ENCODE data around the gene CACNA1A.
A peak's percentile ranks its signal among the peaks of the same experiment; 100 is the strongest.

The CACNA1A gene

GRCh38 chr19:13301627-13302334, 204.5 kb downstream of the CACNA1A start:
- DNase-seq, result no peak

GRCh38 chr19:13300421-13301030, 205.8 kb downstream of the CACNA1A start:
- no peak for DNase-seq

GRCh38 chr19:13299838-13300237, 206.4 kb downstream of the CACNA1A start:
- no peak for DNase-seq

DNA sequence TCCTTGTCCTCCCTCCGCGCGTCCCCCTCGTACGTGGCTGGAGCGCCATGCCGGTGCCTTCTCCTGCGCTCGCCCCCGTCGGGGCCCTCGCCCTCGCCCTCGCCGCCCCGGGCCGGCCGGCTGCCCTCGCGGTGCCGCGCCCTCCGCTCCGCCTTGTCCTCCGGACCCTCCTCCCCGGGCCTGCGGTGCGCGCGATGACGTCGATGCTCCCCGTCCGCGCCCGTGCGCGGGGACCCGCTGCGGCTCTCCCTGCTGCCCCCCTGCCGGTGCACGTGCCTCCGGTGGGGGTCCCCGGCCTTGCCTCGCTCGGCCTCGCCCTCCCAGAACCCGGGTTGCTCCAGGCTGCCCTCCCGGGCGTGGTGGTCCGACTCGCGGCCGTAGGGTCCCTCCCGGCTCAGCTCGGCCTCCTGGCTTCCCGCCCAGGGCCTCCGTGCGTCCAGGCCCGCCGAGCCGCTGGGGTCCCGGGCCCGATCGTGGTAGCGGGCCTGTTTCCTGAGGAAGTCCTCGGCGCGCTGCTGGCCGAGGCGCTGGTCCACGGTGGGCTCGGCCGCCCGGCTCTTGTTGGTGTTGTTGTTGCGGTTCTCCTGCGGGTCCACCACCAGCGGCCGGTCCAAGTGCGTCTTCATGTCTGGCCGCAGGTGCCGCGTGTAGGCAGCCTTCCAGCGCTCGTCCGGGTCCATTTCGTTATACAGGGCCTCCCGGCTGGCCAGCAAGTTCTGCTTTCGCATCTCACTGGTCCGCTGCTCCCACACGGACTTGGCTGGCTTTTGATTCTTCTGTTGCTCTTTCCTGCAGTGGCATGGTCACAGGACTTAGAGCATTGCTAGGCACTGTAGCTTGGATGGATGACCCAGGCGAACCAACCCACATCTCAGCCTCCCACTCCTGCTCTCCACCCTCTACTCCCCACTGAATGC, 207.5 kb downstream of the CACNA1A start:
- DNase-seq, result no peak

DNA sequence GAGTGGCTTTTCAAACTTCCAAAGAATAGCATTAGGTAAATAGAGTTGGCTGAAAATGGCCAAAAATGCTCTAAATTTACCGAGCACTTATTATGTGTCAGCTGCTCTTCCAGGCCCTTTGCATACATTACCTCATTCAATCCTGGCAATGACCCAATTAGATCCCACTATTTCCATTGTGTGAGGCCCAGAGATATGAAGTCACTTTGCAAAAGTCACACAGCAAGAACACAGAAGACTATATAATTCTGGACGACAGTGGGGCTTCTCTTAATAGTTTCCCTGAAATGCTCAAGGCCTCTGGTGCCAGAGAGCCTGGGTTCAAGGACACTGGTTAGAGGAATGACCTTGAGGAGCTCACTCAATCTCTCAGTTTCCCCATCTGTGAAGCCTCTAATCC, 209.3 kb downstream of the CACNA1A start:
- no peak for DNase-seq

GRCh38 chr19:13294812-13295567, 211.3 kb downstream of the CACNA1A start:
- DNase-seq, result no peak

GRCh38 chr19:13291913-13292312, 214.4 kb downstream of the CACNA1A start:
- no peak for DNase-seq

- no peak for DNase-seq
Measured at GRCh38 chr19:13290741-13291140, 215.5 kb downstream of the CACNA1A start.

DNA sequence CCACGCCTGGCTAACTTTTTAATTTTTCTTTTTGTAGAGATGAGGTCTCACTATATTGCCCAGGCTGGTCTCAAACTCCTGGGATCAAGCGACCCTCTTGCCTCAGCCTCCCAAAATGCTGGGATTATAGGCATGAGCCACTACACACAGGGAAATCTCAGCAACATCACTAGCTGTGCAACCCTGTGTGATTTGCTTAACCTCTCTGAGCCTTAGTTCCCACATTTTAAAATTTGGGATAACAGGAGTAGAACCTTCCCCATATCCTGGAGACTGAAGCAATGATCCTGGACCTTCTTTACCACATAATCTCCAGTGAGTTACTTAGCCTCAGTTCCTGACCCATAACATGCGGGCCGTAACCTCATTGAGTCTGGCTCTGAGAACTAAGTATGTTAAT, 217.0 kb downstream of the CACNA1A start:
- DNase-seq, result no peak

GRCh38 chr19:13286195-13286985, 219.9 kb downstream of the CACNA1A start:
- DNase-seq, result no peak

DNA sequence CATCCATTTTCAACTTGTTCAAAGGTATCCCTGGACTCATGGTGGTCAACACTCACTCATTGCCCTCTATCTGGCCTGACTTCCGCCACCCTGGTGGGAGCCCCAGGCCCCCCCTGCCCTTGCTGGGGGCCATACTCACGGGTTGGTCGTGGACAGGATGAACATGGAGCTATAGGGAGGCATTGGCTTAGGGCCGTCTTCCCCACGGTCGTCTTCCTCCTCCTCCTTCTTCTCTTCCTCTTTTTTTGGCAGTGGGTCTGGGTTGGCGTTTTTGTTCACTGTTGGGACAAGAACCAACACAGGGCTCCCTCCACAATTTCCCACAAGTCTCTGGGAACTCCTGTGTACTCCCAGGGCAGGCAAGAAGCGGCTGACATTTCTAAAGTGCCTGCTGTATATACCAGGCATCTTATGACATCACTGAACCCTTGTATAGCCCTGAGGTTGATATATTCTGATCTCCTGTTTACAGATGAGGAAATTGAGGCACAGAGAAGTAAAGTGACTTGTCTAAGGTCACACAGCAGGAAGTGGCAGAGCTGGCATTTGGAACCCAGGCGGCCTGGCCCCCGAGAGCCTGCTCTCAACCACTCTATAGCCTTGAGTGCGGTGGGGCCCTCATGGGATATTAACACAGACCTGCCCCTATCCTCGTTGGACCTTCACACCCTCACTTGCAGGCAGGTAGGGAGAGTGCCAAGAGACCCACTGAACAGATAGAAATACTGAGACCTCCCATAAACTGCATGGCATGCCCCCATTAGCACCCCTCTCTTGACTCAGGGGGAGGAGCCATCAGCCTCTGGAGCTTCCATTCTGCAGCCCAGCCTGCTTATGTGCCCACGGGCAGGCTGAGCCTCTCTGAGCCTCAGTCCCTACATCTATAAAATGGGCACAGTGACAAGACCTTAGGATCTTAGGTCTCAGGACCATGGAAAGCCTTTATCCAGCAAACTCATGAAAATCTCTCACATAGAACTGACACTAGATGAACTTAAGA, 221.1 kb downstream of the CACNA1A start:
- no peak for DNase-seq

- DNase-seq, result no peak
Measured at GRCh38 chr19:13283871-13284270, 222.4 kb downstream of the CACNA1A start.

DNA sequence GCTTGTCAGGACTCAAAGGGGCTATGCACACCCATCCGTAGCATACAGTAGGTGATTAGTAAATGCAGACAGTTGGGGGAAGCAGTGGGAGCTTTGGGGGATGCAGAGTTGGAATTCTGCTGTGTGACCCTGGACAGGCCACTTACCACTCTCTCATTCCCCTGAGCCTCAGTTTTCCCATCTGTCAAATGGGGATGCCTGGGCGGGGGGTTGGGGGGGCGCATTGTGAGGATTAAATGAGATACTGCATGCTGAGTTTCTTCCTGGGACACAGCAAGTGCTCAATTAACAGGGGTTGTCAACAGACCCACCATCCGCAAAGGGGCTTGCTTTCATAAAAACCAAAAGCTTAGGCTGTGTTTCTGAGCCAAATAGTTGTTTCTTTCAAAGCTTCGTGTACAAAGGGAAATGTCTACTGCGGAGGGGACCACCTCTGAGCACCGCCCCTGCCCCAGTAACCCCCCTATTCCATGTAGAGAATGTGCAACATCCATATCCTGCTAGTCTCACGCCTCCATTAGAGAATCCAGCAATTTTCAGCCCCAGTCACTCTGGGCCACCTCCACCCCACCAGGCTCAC, 223.7 kb downstream of the CACNA1A start:
- DNase-seq, result no peak

GRCh38 chr19:13281567-13282291, 224.6 kb downstream of the CACNA1A start:
- DNase-seq, result no peak

DNA sequence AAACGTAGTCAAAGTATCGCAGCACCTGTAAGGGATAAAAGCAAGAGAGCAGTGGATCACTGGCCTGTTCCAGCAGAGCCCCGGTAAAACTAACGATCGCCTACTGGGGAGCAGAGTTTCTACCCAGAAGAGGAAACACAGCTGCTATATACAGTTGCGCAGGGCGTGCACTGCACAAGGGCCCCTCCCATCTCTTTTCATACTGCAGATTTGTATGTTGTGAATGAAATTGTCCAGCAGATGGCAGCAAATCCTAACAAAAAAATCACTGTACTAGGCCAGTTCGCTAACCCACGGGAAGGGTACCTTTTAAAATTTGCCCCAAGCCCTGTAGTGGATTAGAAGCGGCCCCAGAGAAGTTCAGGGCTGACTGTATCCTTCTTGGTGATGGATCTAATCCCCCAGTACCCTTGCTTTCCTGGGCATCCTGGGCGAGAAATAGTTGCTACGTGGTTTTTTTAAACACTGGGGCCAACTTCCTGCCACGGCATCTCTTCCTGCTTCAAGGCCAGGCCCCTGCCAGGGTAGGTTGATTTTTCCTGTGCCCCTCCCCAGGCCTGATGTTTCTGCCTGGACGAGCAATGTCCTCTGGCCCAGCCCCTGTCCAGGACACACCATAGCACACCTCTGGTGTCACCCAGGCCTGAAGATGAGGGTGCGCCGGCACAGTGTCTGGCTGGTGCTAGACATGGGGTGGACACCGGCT, 229.0 kb downstream of the CACNA1A start:
- DNase-seq, result peak; percentile 47 to 66

- DNase-seq, result peak in 1 of 2 experiments; percentile 29
Measured at GRCh38 chr19:13275016-13275722, 231.1 kb downstream of the CACNA1A start.

- no peak for DNase-seq
Measured at GRCh38 chr19:13270514-13271105, 235.7 kb downstream of the CACNA1A start.

DNA sequence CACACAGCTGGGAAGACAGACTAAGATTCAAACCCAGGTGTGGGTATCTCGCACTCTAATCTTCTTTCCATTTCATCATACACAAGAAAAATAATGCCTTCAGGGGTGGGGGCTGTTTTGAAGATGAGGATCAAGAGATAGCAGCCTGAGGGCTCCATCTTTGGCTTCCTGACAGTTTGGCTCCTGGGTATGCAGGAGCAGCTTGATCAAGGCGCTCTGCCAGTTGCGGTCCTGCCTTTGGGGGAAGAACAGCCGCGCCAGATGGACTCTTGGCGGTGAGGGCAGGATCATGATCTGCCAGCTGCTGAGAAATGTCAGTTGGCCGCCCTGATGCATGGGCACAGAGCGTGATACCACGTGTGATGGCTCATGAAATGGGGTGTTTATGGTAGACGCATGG, 236.9 kb downstream of the CACNA1A start:
- DNase-seq, result no peak

Data from activated CD4-positive, alpha-beta T cell treated with anti-CD3 and anti-CD28 coated beads, Interleukin-2, amount 50 U/mL, for 48 hours (primary cell).